Neuronal stem cell (in vitro differentiated cells): ENCODE data around the gene STXBP5L.

ENCODE experiments used
- DNase-seq: peaks from one replicate; pipeline ENCODE4 v3.0.0-alpha.2; 2013; ENCODE audit warnings: low spot score
- H2AFZ ChIP-seq: one replicate; pipeline ENCODE4 v1.6.1; 2013; ENCODE audit warnings: mild to moderate bottlenecking, low read length, inconsistent platforms
- H2AK5ac ChIP-seq: 2 replicates; pipeline ENCODE4 v1.6.1; 2013; ENCODE audit warnings: low read depth, mild to moderate bottlenecking, inconsistent platforms, low read length, moderate library complexity, mixed read lengths
- H2BK120ac ChIP-seq: 2 replicates; pipeline ENCODE4 v1.6.1; 2013; ENCODE audit warnings: low read depth, mild to moderate bottlenecking, inconsistent platforms, low read length, moderate library complexity, mixed read lengths
- H2BK12ac ChIP-seq: one replicate; pipeline ENCODE4 v1.6.1; 2013; ENCODE audit warnings: low read length, inconsistent platforms
- H2BK15ac ChIP-seq: 2 replicates; pipeline ENCODE4 v1.6.1; 2013; ENCODE audit warnings: mild to moderate bottlenecking, low read length, inconsistent platforms, mixed read lengths
- H2BK5ac ChIP-seq: one replicate; pipeline ENCODE4 v1.6.1; 2013; ENCODE audit warnings: inconsistent platforms, mild to moderate bottlenecking, low read length, moderate library complexity
- H3K14ac ChIP-seq: one replicate; pipeline ENCODE4 v1.6.1; 2013; ENCODE audit warnings: low read length, inconsistent platforms
- H3K18ac ChIP-seq: 2 replicates; pipeline ENCODE4 v1.6.1; 2013; ENCODE audit warnings: low read length, inconsistent platforms
- H3K23ac ChIP-seq: 2 replicates; pipeline ENCODE4 v1.6.1; 2013; ENCODE audit warnings: low read depth, mild to moderate bottlenecking, mixed read lengths, low read length, inconsistent platforms; ENCODE audit not compliant: poor library complexity
- H3K27ac ChIP-seq: replicated peaks from 3 replicates; pipeline ENCODE4 v1.5.1; 2013; ENCODE audit warnings: low read length, inconsistent platforms
- H3K27me3 ChIP-seq, 3 experiments: 2 replicates each; pipeline ENCODE4 v1.6.1; 2013; ENCODE audit warnings: low read length in 3 of 3, mild to moderate bottlenecking in 2 of 3, inconsistent platforms in 1 of 3, low read depth in 1 of 3, mixed read lengths in 1 of 3, moderate library complexity in 1 of 3; ENCODE audit not compliant: control insufficient read depth in 3 of 3, insufficient read depth in 3 of 3
- H3K36me3 ChIP-seq, 2 donors: replicated peaks in 1 of 2; 2 replicates each; pipeline ENCODE4 v1.6.1; 2013; ENCODE audit warnings: low read length in 2 of 2; ENCODE audit not compliant: control insufficient read depth in 2 of 2, insufficient read depth in 2 of 2
- H3K4ac ChIP-seq: 2 replicates; pipeline ENCODE4 v1.6.1; 2013; ENCODE audit warnings: inconsistent platforms, mild to moderate bottlenecking, low read length, moderate library complexity
- H3K4me1 ChIP-seq, 2 donors: 1 replicate in 1 of 2; 2 replicates in 1 of 2; pipeline ENCODE4 v1.6.1; 2013; ENCODE audit warnings: low read length in 2 of 2, low read depth in 1 of 2; ENCODE audit not compliant: control insufficient read depth in 2 of 2, insufficient read depth in 1 of 2
- H3K4me2 ChIP-seq: one replicate; pipeline ENCODE4 v1.6.1; 2013; ENCODE audit warnings: mild to moderate bottlenecking, low read length, inconsistent platforms; ENCODE audit not compliant: insufficient read depth, poor library complexity, severe bottlenecking
- H3K4me3 ChIP-seq, 2 donors: 2 replicates each; pipeline ENCODE4 v1.5.1; 2013; ENCODE audit warnings: low read length in 2 of 2, mild to moderate bottlenecking in 2 of 2, inconsistent platforms in 1 of 2, moderate library complexity in 1 of 2
- H3K79me1 ChIP-seq: one replicate; pipeline ENCODE4 v1.6.1; 2013; ENCODE audit warnings: low read depth, mild to moderate bottlenecking, inconsistent platforms, low read length, moderate library complexity
- H3K9ac ChIP-seq: one replicate; pipeline ENCODE4 v1.6.1; 2013; ENCODE audit warnings: mild to moderate bottlenecking, low read depth, low read length, inconsistent platforms; ENCODE audit not compliant: poor library complexity
- H3K9me3 ChIP-seq, 2 donors: replicated peaks in 1 of 2; 2 replicates each; pipeline versions ENCODE3 to v1.6.1; 2013; ENCODE audit warnings: low read length in 2 of 2, mild to moderate bottlenecking in 2 of 2, inconsistent platforms in 1 of 2, low read depth in 1 of 2, mixed read lengths in 1 of 2, moderate library complexity in 1 of 2; ENCODE audit not compliant: control insufficient read depth in 2 of 2, insufficient read depth in 1 of 2
- H4K8ac ChIP-seq: one replicate; pipeline ENCODE4 v1.6.1; 2013; ENCODE audit warnings: low read depth, mild to moderate bottlenecking, inconsistent platforms, low read length, moderate library complexity
- H4K91ac ChIP-seq: one replicate; pipeline ENCODE4 v1.6.1; 2013; ENCODE audit warnings: low read length, low read depth, mild to moderate bottlenecking, inconsistent platforms; ENCODE audit not compliant: poor library complexity
- WGBS, 2 donors: extraction: QIAGEN DNeasy Blood & Tissue Kit; methylation state at CpG; one replicate each; pipeline ENCODE4 v1.1.7; 2013; ENCODE audit warnings: missing lambda C conversion rate in 2 of 2, mixed read lengths in 1 of 2; ENCODE audit not compliant: insufficient read length in 2 of 2, insufficient replicate concordance in 1 of 2; ENCODE audit errors: extremely low coverage in 2 of 2; 5-methylcytosine and 5-hydroxymethylcytosine counted together
- small RNA-seq: library from polyadenylated mRNA; stranded (forward); fragments of <200 nt; extraction: miRNeasy Mini kit (QIAGEN cat#:217004); gene quantifications from one replicate; pipeline ENCODE3, GENCODE V24; 2013; ENCODE audit not compliant: insufficient read depth

STXBP5L gene

DNA sequence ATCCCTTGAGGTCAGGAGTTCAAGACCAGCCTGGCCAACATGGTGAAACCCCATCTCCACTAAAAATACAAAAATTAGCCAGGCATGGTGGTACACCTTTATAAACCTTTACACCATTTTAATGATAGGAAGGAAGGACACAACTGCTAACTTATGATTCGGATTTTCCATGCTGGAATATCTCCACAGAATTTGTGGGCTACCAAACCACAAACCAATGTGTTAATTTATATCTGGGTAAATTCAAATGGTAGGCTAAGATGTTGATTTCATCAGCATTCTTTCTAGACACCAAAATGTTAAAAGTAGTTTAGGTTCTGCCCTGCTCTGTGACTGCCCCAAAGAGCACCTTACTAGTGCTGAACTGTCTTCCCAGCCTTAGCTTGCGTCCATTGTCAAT, 565.0 kb downstream of the STXBP5L start:
- Histone ChIP-seq H3K4me3 (no peak overlapping the region), H3K27me3 (no peaks in the 10 kb centered on the region), H3K36me3 (peaks cover 5 to 100% of the 10 kb centered on the region in 2 donors), H3K18ac (no peak overlapping the region), H3K4ac (no peak overlapping the region), H3K4me2 (no peak overlapping the region), H3K79me1 (no peaks in the 10 kb centered on the region), H3K9ac (no peak overlapping the region), H3K4me1 (no peaks in the 10 kb centered on the region), H2AK5ac (no peak overlapping the region), H3K27ac (no peak overlapping the region), H3K23ac (no peak overlapping the region), H2AFZ (no peak overlapping the region), H3K14ac (no peak overlapping the region), H2BK12ac (no peak overlapping the region), H2BK120ac (no peak overlapping the region), H2BK15ac (no peak overlapping the region), H4K91ac (no peak overlapping the region), H2BK5ac (no peak overlapping the region), H4K8ac (no peak overlapping the region), H3K9me3 (no peaks in the 10 kb centered on the region)
- no CpG with 5 or more reads among the region's 2 CpGs for WGBS, 2 donors
- DNase-seq = no peak

Small RNA genes within 50 kb of the gene (small RNA-seq; reads per million reads assigned to genes)
- gene MIR5682 = 2.8 reads per million
